ENCODE results near the gene TENM3. TPM values are rescaled to one million over a fixed set of nuclear protein-coding genes. Genes with fewer than 3 reads are reported as not detected.

TENM3 gene
- total and polyA plus RNA-seq, 2 donors (not counting 3 experiments of a cell fraction or from before 2014, with no cell fraction given), result 3.2 to 6.2 TPM

GRCh38 chr4:182504463-182504862, 261.3 kb downstream of the TENM3 start:
- BruUV-seq (replicated peaks), result no TSS peak
- intact Hi-C loops (cut with micrococcal nuclease) (no loop called here), dilution Hi-C loops (cut with MboI; ENCODE audit: extremely low pct_ligation_motif_present, low sequenced_read_pairs) (no loop called here)
- DNase-seq (ENCODE audit: low read depth, low spot score), result no peak
- Histone ChIP-seq H3K36me3 (ENCODE audit: control insufficient read depth in 2 of 2, extremely low read depth in 1 of 2, insufficient read depth in 2 of 2, low read length in 2 of 2) (no peaks in the 10 kb centered on the region), H3K27me3 (ENCODE audit: control insufficient read depth in 2 of 2, insufficient read depth in 2 of 2, low read length in 2 of 2) (no peaks in the 10 kb centered on the region), H3K27ac (ENCODE audit: insufficient read depth, low read depth, low read length) (no peak overlapping the region), H3K9me1 (replicated peaks; ENCODE audit: control insufficient read depth, extremely low read depth, insufficient read depth, low read length) (no peaks in the 10 kb centered on the region), H3K4me2 (ENCODE audit: insufficient read depth, low read length) (no peak overlapping the region), H3K9me3 (replicated peaks; ENCODE audit: control insufficient read depth, insufficient read depth, low read length) (no peaks in the 10 kb centered on the region), H3K9ac (replicated peaks; ENCODE audit: extremely low read depth, insufficient read depth, low read length) (no peak overlapping the region), H3K4me1 (ENCODE audit: control insufficient read depth, extremely low read depth, insufficient read depth, low read length) (no peaks in the 10 kb centered on the region), H2AFZ (ENCODE audit: low read depth, low read length) (no peak overlapping the region), H4K20me1 (replicated peaks; ENCODE audit: control insufficient read depth, extremely low read depth, insufficient read depth, low read length) (no peaks in the 10 kb centered on the region), H3K4me3 (replicated peaks in 1 of 3; ENCODE audit: insufficient read depth in 1 of 3, low read depth in 1 of 3, low read length in 3 of 3) (no peak overlapping the region), H3K79me2 (ENCODE audit: control insufficient read depth, insufficient read depth, low read length) (no peaks in the 10 kb centered on the region)
- TF ChIP-seq POLR2A (IDR thresholded peaks at IDR 0.05; ENCODE audit: low read depth, low read length) (no peak), MYC (IDR thresholded peaks at IDR 0.05; ENCODE audit: low read depth, low read length) (no peak), JUN (IDR thresholded peaks at IDR 0.05; ENCODE audit: borderline replicate concordance, insufficient read depth, insufficient read length, low read depth) (no peak), CTCF (IDR thresholded peaks at IDR 0.05; ENCODE audit: extremely low read depth in 1 of 2, insufficient read depth in 1 of 2, low read depth in 1 of 2, low read length in 2 of 2) (no peak), GATA2 (IDR thresholded peaks at IDR 0.05; ENCODE audit: insufficient read depth, insufficient read length, low read depth, low read length) (no peak), EZH2 (IDR thresholded peaks at IDR 0.05; ENCODE audit: borderline replicate concordance, low read depth, low read length, severe bottlenecking) (no peak), FOS (IDR thresholded peaks at IDR 0.05; ENCODE audit: borderline replicate concordance, insufficient read depth, low read length) (no peak), POLR2AphosphoS5 (IDR thresholded peaks at IDR 0.05; ENCODE audit: insufficient read depth, low read depth, low read length) (no peak)
- TF ChIP-seq, protein P1, sequence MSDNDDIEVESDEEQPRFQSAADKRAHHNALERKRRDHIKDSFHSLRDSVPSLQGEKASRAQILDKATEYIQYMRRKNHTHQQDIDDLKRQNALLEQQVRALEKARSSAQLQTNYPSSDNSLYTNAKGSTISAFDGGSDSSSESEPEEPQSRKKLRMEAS (IDR thresholded peaks at IDR 0.05; ENCODE audit: insufficient read depth, insufficient read length), result no peak
- no peak for FAIRE-seq
- ChIA-PET POLR2A (no interaction called here), CTCF (no interaction called here)
